Progenitor cell of endocrine pancreas (in vitro differentiated cells): ENCODE data around the gene UGT1A4. TPM values are rescaled to one million over a fixed set of nuclear protein-coding genes. Genes with fewer than 3 reads are reported as not detected.
A peak's percentile ranks its signal among the peaks of the same experiment; 100 is the strongest.

Source experiments
- DNase-seq: peaks from one replicate; pipeline ENCODE4 v3.0.0; 2021; ENCODE audit warnings: low spot score; ENCODE audit not compliant: unreplicated experiment
- H3K27ac Mint-ChIP-seq: 2 replicates; pipeline ENCODE4 v1.8.0; 2021; ENCODE audit warnings: mild to moderate bottlenecking, moderate library complexity, mixed read lengths
- H3K27me3 Mint-ChIP-seq: 2 replicates; pipeline ENCODE4 v1.8.0; 2021; ENCODE audit warnings: mixed read lengths
- H3K36me3 Mint-ChIP-seq: 2 replicates; pipeline ENCODE4 v1.8.0; 2022; ENCODE audit warnings: mixed read lengths; ENCODE audit not compliant: insufficient read depth
- H3K4me1 Mint-ChIP-seq: 2 replicates; pipeline ENCODE4 v1.8.0; 2021; ENCODE audit warnings: low read depth, mixed read lengths
- H3K4me3 Mint-ChIP-seq: 2 replicates; pipeline ENCODE4 v1.8.0; 2021; ENCODE audit warnings: low read depth, mild to moderate bottlenecking, moderate library complexity, mixed read lengths
- H3K9me3 Mint-ChIP-seq: 2 replicates; pipeline ENCODE4 v1.8.0; 2021; ENCODE audit warnings: low read depth, mixed read lengths
- total RNA-seq: library from RNA; stranded (reverse); gene quantifications from 2 replicates; pipeline ENCODE4 v1.2.1, GENCODE V29; 2021
- TF ChIP-seq, protein P1 (sequence below): fragments of 200-600 bp; sonication (generic); IDR thresholded peaks from one replicate; pipeline ENCODE4 v1.5.0; 2021; ENCODE audit warnings: antibody characterized with exemption, mild to moderate bottlenecking; ENCODE audit not compliant: unreplicated experiment

UGT1A4 gene
- total RNA-seq, 1 donor from 2014 or later: not detected

GRCh38 chr2:233791883-233792329, 73.4 kb downstream of the UGT1A4 start:
- Mint-ChIP-seq H3K4me1 (no peaks in the 10 kb centered on the region), H3K27me3 (peaks cover 11% of the 10 kb centered on the region), H3K27ac (no peak overlapping the region), H3K36me3 (no peaks in the 10 kb centered on the region), H3K4me3 (no peak overlapping the region), H3K9me3 (no peaks in the 10 kb centered on the region)
- TF ChIP-seq, protein P1, sequence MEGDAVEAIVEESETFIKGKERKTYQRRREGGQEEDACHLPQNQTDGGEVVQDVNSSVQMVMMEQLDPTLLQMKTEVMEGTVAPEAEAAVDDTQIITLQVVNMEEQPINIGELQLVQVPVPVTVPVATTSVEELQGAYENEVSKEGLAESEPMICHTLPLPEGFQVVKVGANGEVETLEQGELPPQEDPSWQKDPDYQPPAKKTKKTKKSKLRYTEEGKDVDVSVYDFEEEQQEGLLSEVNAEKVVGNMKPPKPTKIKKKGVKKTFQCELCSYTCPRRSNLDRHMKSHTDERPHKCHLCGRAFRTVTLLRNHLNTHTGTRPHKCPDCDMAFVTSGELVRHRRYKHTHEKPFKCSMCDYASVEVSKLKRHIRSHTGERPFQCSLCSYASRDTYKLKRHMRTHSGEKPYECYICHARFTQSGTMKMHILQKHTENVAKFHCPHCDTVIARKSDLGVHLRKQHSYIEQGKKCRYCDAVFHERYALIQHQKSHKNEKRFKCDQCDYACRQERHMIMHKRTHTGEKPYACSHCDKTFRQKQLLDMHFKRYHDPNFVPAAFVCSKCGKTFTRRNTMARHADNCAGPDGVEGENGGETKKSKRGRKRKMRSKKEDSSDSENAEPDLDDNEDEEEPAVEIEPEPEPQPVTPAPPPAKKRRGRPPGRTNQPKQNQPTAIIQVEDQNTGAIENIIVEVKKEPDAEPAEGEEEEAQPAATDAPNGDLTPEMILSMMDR: no peak
- DNase-seq: no peak

GRCh38 chr2:233792720-233793119, 74.2 kb downstream of the UGT1A4 start:
- no peak overlapping the region for H3K4me3 Mint-ChIP-seq
- H3K27ac Mint-ChIP-seq: no peak overlapping the region
- H3K4me1 Mint-ChIP-seq: no peaks in the 10 kb centered on the region
- H3K36me3 Mint-ChIP-seq: no peaks in the 10 kb centered on the region
- DNase-seq: no peak
- no peaks in the 10 kb centered on the region for H3K9me3 Mint-ChIP-seq
- TF ChIP-seq, protein P1: no peak
- peaks cover 11% of the 10 kb centered on the region for H3K27me3 Mint-ChIP-seq

GRCh38 chr2:233793465-233794127, 75.1 kb downstream of the UGT1A4 start:
- no peak overlapping the region for H3K4me3 Mint-ChIP-seq
- TF ChIP-seq, protein P1: no peak
- peaks cover 11% of the 10 kb centered on the region for H3K27me3 Mint-ChIP-seq
- no peaks in the 10 kb centered on the region for H3K4me1 Mint-ChIP-seq
- no peak overlapping the region for H3K27ac Mint-ChIP-seq
- DNase-seq: no peak
- no peaks in the 10 kb centered on the region for H3K9me3 Mint-ChIP-seq
- H3K36me3 Mint-ChIP-seq: no peaks in the 10 kb centered on the region

DNA sequence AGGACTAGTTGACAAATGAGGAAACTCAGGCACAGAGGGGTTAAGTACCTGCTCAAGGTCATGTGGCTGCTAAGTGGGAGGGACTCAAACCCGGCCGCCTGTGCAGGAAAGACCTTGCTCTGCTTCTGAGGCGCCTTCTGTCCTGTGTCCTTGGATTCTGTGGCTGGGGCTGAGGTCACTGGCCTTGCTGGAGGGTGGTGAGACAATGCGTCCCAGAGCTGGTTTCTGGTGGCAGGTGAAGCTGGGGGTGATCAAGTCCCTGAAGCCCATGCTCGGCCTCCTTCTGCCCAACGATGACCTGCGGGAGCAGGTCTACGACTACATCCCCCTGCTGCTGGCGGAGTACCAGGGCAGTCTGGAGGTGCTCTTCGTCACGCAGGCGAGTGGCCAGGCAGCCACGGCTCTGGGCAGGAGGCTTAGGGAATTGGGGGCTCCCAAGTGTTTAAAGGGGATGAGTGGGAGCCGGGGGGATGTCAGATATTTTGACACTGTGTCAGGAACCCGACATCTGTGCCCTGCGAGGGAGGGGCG, 75.7 kb downstream of the UGT1A4 start:
- no peak overlapping the region for H3K4me3 Mint-ChIP-seq
- peaks cover 14% of the 10 kb centered on the region for H3K27me3 Mint-ChIP-seq
- no peak overlapping the region for H3K27ac Mint-ChIP-seq
- H3K36me3 Mint-ChIP-seq: no peaks in the 10 kb centered on the region
- TF ChIP-seq, protein P1: no peak
- no peak for DNase-seq
- no peaks in the 10 kb centered on the region for H3K9me3 Mint-ChIP-seq
- no peaks in the 10 kb centered on the region for H3K4me1 Mint-ChIP-seq

- Mint-ChIP-seq H3K9me3 (peaks cover 5% of the 10 kb centered on the region), H3K4me3 (no peak overlapping the region), H3K36me3 (no peaks in the 10 kb centered on the region), H3K27me3 (peaks cover 17% of the 10 kb centered on the region), H3K4me1 (no peaks in the 10 kb centered on the region), H3K27ac (no peak overlapping the region)
- peak; percentile 6 for DNase-seq
- TF ChIP-seq, protein P1: no peak
These were observed 77.2 kb downstream of the UGT1A4 start for GRCh38 chr2:233795735-233796171.
